Progenitor cell of endocrine pancreas (in vitro differentiated cells): ENCODE measurements around the gene RBM8A. TPM values are rescaled to one million over a fixed set of nuclear protein-coding genes. Genes with fewer than 3 reads are reported as not detected.

ENCODE experiments used
- DNase-seq: peaks from one replicate; pipeline ENCODE4 v3.0.0; 2021; ENCODE audit warnings: low spot score; ENCODE audit not compliant: unreplicated experiment
- H3K27ac Mint-ChIP-seq: 2 replicates; pipeline ENCODE4 v1.8.0; 2021; ENCODE audit warnings: mild to moderate bottlenecking, moderate library complexity, mixed read lengths
- H3K27me3 Mint-ChIP-seq: 2 replicates; pipeline ENCODE4 v1.8.0; 2021; ENCODE audit warnings: mixed read lengths
- H3K36me3 Mint-ChIP-seq: 2 replicates; pipeline ENCODE4 v1.8.0; 2022; ENCODE audit warnings: mixed read lengths; ENCODE audit not compliant: insufficient read depth
- H3K4me1 Mint-ChIP-seq: 2 replicates; pipeline ENCODE4 v1.8.0; 2021; ENCODE audit warnings: low read depth, mixed read lengths
- H3K4me3 Mint-ChIP-seq: 2 replicates; pipeline ENCODE4 v1.8.0; 2021; ENCODE audit warnings: low read depth, mild to moderate bottlenecking, moderate library complexity, mixed read lengths
- H3K9me3 Mint-ChIP-seq: 2 replicates; pipeline ENCODE4 v1.8.0; 2021; ENCODE audit warnings: low read depth, mixed read lengths
- CTCF ChIP-seq: fragments of 200-600 bp; sonication (generic); IDR thresholded peaks from one replicate; pipeline ENCODE4 v1.5.0; 2021; ENCODE audit warnings: antibody characterized with exemption, mild to moderate bottlenecking; ENCODE audit not compliant: unreplicated experiment
- total RNA-seq: library from RNA; stranded (reverse); gene quantifications from 2 replicates; pipeline ENCODE4 v1.2.1, GENCODE V29; 2021

Gene RBM8A
- total RNA-seq, 1 donor from 2014 or later = 173 TPM

GRCh38 chr1:145962157-145963102, 35.1 kb upstream of the RBM8A start:
- H3K27ac Mint-ChIP-seq = no peak overlapping the region
- no peak for DNase-seq
- H3K27me3 Mint-ChIP-seq = peaks cover 59% of the 10 kb centered on the region
- H3K4me1 Mint-ChIP-seq = peaks cover 25% of the 10 kb centered on the region
- H3K36me3 Mint-ChIP-seq = no peaks in the 10 kb centered on the region
- peak overlapping the region; percentile 83 for H3K4me3 Mint-ChIP-seq
- no peaks in the 10 kb centered on the region for H3K9me3 Mint-ChIP-seq
- TF ChIP-seq CTCF = no peak

DNA sequence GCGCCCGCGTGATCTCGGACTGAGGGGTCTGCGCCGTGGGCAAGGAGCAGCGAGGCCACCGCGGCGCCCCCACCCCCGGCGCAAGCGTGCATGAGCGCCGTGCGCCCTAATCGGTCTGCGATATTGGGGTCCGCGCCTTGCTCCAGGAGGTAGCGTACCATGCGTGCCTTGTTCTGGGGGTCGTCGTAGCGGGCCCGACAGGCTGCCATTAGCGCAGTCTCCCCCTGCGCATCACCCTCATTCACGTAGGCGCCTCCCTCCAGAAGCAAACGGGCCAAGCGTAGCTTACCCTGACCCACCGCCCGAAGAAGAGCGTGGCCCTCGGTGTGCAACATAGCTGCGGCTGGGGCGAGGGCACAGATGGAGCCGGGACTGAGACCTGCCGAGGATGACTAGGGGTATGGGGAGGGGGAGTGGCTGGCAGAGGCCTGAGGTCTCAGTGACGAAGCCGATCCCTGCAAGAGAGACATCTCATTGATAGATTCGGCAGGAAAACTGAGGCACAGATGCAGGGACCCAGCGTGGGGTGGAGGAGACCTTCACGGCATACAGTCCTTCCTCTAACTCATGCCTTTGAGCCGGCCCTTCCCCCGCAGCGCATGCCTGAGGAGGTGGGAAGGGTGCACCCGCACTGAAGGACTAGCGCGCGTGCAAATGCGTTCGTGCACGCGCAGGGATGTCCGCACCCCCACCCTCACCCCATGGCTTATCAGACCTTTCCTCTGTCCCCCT, 34.3 kb upstream of the RBM8A start:
- TF ChIP-seq CTCF = no peak
- no peak for DNase-seq
- peak overlapping the region; percentile 12 for H3K27ac Mint-ChIP-seq
- H3K27me3 Mint-ChIP-seq = peaks cover 68% of the 10 kb centered on the region
- H3K36me3 Mint-ChIP-seq = no peaks in the 10 kb centered on the region
- peaks cover 29% of the 10 kb centered on the region for H3K4me1 Mint-ChIP-seq
- H3K4me3 Mint-ChIP-seq = peak overlapping the region; percentile 83
- H3K9me3 Mint-ChIP-seq = no peaks in the 10 kb centered on the region

GRCh38 chr1:145961109-145961424, 33.8 kb upstream of the RBM8A start:
- DNase-seq = no peak
- no peak overlapping the region for H3K27ac Mint-ChIP-seq
- H3K36me3 Mint-ChIP-seq = no peaks in the 10 kb centered on the region
- peaks cover 72% of the 10 kb centered on the region for H3K27me3 Mint-ChIP-seq
- no peak for TF ChIP-seq CTCF
- peaks cover 29% of the 10 kb centered on the region for H3K4me1 Mint-ChIP-seq
- peak overlapping the region; percentile 83 for H3K4me3 Mint-ChIP-seq
- H3K9me3 Mint-ChIP-seq = no peaks in the 10 kb centered on the region

- no peaks in the 10 kb centered on the region for H3K36me3 Mint-ChIP-seq
- peak; percentile 57 for DNase-seq
- peaks cover 31% of the 10 kb centered on the region for H3K4me1 Mint-ChIP-seq
- H3K27ac Mint-ChIP-seq = no peak overlapping the region
- H3K4me3 Mint-ChIP-seq = peak overlapping the region; percentile 83
- H3K9me3 Mint-ChIP-seq = no peaks in the 10 kb centered on the region
- TF ChIP-seq CTCF = peak; percentile 18
- H3K27me3 Mint-ChIP-seq = peaks cover 76% of the 10 kb centered on the region
Observed at GRCh38 chr1:145960468-145961108, 33.3 kb upstream of the RBM8A start.

DNA sequence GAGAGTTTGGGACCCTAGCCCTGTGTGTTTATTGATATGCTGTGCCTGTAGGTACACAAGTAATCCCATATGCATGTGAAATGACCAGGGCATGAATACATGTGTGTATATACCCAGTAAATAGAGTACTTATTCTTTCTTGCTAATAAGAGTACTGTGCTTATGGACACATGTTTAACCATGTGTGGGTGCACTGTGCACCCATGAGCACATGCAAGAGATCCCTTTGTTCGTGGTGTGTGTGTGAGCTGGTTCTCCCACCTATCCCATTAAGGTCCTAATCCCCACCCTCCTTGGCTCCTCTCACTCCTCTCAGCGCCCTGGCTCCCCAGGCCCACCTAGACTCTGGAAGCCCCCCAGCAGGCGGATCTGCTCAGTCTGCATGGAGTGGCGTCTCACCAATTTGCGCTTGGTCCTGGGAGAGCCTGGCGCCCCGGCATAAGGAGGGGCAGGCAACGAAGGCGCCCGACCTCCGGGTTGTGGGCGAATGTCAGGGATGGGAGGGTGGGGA, 32.7 kb upstream of the RBM8A start:
- no peak for TF ChIP-seq CTCF
- Mint-ChIP-seq H3K27me3 (peaks cover 82% of the 10 kb centered on the region), H3K4me3 (peak overlapping the region; percentile 47), H3K27ac (no peak overlapping the region), H3K9me3 (no peaks in the 10 kb centered on the region), H3K36me3 (no peaks in the 10 kb centered on the region), H3K4me1 (peaks cover 37% of the 10 kb centered on the region)
- no peak for DNase-seq
